Ecto neural progenitor cell (in vitro differentiated cells): Measurements from ENCODE around the gene CNPY4.

ENCODE experiments used
- DNase-seq: peaks from one replicate; pipeline ENCODE4 v3.0.0-alpha.2; 2018; ENCODE audit warnings: low spot score

Gene CNPY4

GRCh38 chr7:100167912-100168323 is 48.5 kb downstream of the CNPY4 start:
- DNase-seq, result no peak

- DNase-seq, result no peak
Observed at GRCh38 chr7:100169147-100169850, 49.9 kb downstream of the CNPY4 start.

GRCh38 chr7:100170101-100170897 is 50.9 kb downstream of the CNPY4 start:
- DNase-seq, result no peak

- DNase-seq, result peak; percentile 68
Observed at GRCh38 chr7:100171087-100171681, 51.8 kb downstream of the CNPY4 start.

GRCh38 chr7:100171840-100172239 is 52.4 kb downstream of the CNPY4 start:
- DNase-seq, result no peak

- DNase-seq, result no peak
Observed at GRCh38 chr7:100173806-100174495, 54.5 kb downstream of the CNPY4 start.

- DNase-seq, result no peak
Observed at GRCh38 chr7:100174582-100174981, 55.1 kb downstream of the CNPY4 start.
